RWPE2 (cell line): Measurements from ENCODE around the gene NNT.
A peak's percentile ranks its signal among the peaks of the same experiment; 100 is the strongest.
"Not testable (repeated sequence)": the region's sequence is repeated elsewhere in the genome, so short reads cannot be mapped to it uniquely, and the experiment has no call there.

Experiments
- ATAC-seq: fragments of 200-7000 bp; cut with Tn5 transposase; 3 replicates; pipeline ENCODE4 v1.9.1; 2021; ENCODE audit warnings: low read depth
- DNase-seq: peaks from one replicate; pipeline ENCODE4 v3.0.0-alpha.2; 2020; ENCODE audit warnings: low spot score
- H3K27ac ChIP-seq: fragments of 450-650 bp; 2 replicates; pipeline ENCODE4 v1.5.1; 2017; ENCODE audit warnings: mild to moderate bottlenecking; ENCODE audit not compliant: poor library complexity, severe bottlenecking
- H3K27me3 ChIP-seq: fragments of 250-450 bp; sonication (Bioruptor Pico); 2 replicates; pipeline ENCODE4 v1.5.1; 2021; ENCODE audit warnings: mild to moderate bottlenecking, moderate library complexity; ENCODE audit not compliant: insufficient read depth, poor library complexity, severe bottlenecking
- H3K36me3 ChIP-seq: fragments of 250-450 bp; sonication (Bioruptor Pico); 2 replicates; pipeline ENCODE4 v1.5.1; 2020; ENCODE audit warnings: low read depth, mild to moderate bottlenecking, moderate library complexity
- H3K4me1 ChIP-seq: fragments of 250-450 bp; sonication (Bioruptor Pico); 2 replicates; pipeline ENCODE4 v1.5.1; 2021; ENCODE audit warnings: mild to moderate bottlenecking, moderate library complexity; ENCODE audit not compliant: insufficient read depth, poor library complexity, severe bottlenecking
- H3K4me3 ChIP-seq: fragments of 250-450 bp; sonication (Bioruptor Pico); 2 replicates; pipeline ENCODE4 v1.5.1; 2021; ENCODE audit warnings: mild to moderate bottlenecking, moderate library complexity; ENCODE audit not compliant: severe bottlenecking
- H3K9me3 ChIP-seq: fragments of 250-450 bp; sonication (Bioruptor Pico); 2 replicates; pipeline ENCODE4 v1.5.1; 2021; ENCODE audit warnings: mild to moderate bottlenecking, moderate library complexity; ENCODE audit not compliant: severe bottlenecking
- TF ChIP-seq, protein P1 (sequence below): fragments of 450-650 bp; IDR thresholded peaks from one replicate; pipeline ENCODE4 v1.5.1; 2017; ENCODE audit warnings: mild to moderate bottlenecking, moderate library complexity; ENCODE audit not compliant: poor library complexity, severe bottlenecking

NNT gene

DNA sequence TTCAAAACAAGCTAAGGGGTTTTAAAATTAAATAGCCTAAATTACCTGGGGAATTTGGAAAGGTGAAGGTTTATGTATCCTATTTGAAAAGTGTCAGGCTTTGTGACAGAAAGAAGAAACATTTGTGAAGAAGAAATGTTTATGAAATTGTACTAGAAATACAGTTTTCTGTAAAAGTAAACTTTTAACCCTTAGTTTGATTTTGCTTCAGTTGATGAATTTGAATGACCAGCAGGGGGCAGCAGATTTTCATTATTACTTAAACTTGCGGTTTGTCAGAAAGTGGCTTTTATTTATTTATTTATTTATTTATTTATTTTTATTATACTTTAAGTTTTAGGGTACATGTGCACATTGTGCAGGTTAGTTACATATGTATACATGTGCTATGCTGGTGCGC, 58.1 kb downstream of the NNT start:
- no peaks in the 10 kb centered on the region for H3K4me1 ChIP-seq
- TF ChIP-seq, protein P1, sequence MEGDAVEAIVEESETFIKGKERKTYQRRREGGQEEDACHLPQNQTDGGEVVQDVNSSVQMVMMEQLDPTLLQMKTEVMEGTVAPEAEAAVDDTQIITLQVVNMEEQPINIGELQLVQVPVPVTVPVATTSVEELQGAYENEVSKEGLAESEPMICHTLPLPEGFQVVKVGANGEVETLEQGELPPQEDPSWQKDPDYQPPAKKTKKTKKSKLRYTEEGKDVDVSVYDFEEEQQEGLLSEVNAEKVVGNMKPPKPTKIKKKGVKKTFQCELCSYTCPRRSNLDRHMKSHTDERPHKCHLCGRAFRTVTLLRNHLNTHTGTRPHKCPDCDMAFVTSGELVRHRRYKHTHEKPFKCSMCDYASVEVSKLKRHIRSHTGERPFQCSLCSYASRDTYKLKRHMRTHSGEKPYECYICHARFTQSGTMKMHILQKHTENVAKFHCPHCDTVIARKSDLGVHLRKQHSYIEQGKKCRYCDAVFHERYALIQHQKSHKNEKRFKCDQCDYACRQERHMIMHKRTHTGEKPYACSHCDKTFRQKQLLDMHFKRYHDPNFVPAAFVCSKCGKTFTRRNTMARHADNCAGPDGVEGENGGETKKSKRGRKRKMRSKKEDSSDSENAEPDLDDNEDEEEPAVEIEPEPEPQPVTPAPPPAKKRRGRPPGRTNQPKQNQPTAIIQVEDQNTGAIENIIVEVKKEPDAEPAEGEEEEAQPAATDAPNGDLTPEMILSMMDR: peak; percentile 62
- no peak for DNase-seq

DNA sequence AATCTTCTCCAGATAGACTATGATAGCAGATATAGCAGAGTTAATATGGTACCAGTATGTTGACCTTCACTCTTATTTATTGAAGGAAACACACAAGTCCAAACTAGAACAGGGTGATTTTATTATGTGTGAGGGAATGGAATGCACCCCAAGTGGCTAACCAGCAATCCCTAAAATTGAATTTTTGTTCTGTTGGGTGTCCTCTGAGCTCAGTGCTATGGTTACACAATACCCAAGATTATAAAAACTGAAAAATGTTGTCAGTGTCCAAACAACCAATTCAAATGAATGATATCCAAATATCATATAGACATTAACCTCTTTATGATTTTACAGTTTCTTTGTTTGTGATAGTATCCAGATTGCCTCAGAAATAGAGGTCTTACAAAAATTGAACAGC, 60.9 kb downstream of the NNT start:
- TF ChIP-seq, protein P1: no peak
- no peak for ATAC-seq
- no peak for DNase-seq
- Histone ChIP-seq H3K27me3 (no peaks in the 10 kb centered on the region), H3K36me3 (peaks cover 12% of the 10 kb centered on the region; the same call in 1 of the 2 replicates), H3K4me1 (no peaks in the 10 kb centered on the region), H3K9me3 (no peaks in the 10 kb centered on the region), H3K27ac (no peak overlapping the region), H3K4me3 (no peak overlapping the region)

More for the DNA sequence above, 58.1 kb downstream of the NNT start:
- H3K36me3 ChIP-seq: peaks cover 24% of the 10 kb centered on the region
- ATAC-seq: no peak
- no peak overlapping the region for H3K4me3 ChIP-seq
- no peaks in the 10 kb centered on the region for H3K9me3 ChIP-seq
- no peaks in the 10 kb centered on the region for H3K27me3 ChIP-seq
- H3K27ac ChIP-seq: no peak overlapping the region

DNA sequence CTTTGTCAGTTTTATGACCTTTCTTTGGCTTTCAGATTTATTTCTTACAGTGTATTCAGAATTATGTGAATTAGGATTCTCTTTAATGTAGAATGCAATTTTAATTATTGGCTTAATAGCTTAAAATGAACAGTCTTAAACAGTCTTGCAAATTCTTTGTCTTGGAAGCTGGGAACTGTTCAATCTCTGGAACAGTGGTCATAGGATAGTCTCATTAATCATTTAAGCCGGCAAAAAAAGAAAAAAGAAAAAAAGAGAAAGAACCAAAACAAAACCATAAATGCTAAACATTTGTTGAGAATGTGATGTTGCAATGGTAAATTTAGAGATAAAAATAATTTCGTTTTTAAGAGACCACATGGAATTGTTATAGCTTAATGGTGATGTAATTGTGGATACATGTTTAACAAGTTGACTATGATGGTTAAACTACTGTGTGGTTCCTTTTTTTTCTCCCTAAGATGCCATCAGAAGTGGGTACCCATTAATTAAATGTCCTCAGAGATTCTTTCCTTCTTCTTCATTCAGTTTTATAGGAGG, 61.6 kb downstream of the NNT start:
- ATAC-seq (no peak), DNase-seq (no peak)
- Histone ChIP-seq H3K4me3 (no peak overlapping the region), H3K27me3 (no peaks in the 10 kb centered on the region), H3K9me3 (no peaks in the 10 kb centered on the region), H3K27ac (no peak overlapping the region), H3K4me1 (no peaks in the 10 kb centered on the region), H3K36me3 (peaks cover 8% of the 10 kb centered on the region; the same call in 1 of the 2 replicates)
- TF ChIP-seq, protein P1: no peak

DNA sequence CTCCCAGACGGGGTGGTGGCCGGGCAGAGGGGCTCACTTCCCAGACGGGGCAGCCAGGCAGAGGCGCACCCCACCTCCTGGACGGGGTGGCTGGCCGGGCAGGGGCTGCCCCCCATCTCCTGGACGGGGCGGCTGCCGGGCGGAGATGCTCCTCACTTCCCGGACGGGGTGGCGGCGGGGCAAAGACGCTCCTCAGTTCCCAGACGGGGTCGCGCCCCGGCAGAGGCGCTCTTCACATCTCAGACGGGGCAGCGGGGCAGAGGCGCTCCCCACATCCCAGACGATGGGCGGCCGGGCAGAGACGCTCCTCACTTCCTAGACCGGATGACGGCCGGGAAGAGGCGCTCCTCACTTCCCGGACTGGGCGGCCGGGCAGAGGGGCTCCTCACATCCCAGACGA, 62.8 kb downstream of the NNT start:
- DNase-seq, H3K4me1 ChIP-seq, H3K4me3 ChIP-seq, H3K36me3 ChIP-seq, ATAC-seq, H3K27ac ChIP-seq, H3K9me3 ChIP-seq, H3K27me3 ChIP-seq: not testable (repeated sequence)

DNA sequence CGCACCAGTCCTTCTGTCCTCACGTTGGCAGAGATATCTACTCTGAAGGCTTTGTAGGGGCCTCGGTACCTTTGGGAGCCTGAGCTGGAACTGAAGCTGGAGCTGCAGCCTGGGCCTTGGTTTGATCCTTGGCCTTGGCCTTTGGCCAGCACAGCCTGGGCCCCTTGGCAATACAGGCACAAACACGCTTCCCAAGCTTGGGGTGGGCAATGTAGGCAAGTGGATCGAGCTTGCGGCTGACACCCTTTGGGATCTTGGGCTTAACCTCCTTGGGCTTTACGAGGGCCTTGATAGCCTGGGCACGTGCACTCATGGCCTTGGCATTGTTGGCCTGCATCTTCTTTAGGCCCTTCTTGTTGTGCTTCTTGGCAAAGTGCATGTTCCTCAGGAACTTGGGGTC, 63.7 kb downstream of the NNT start:
- not testable (repeated sequence) for DNase-seq, H3K9me3 ChIP-seq, H3K27ac ChIP-seq, H3K4me1 ChIP-seq, H3K27me3 ChIP-seq, H3K4me3 ChIP-seq, H3K36me3 ChIP-seq, ATAC-seq

DNA sequence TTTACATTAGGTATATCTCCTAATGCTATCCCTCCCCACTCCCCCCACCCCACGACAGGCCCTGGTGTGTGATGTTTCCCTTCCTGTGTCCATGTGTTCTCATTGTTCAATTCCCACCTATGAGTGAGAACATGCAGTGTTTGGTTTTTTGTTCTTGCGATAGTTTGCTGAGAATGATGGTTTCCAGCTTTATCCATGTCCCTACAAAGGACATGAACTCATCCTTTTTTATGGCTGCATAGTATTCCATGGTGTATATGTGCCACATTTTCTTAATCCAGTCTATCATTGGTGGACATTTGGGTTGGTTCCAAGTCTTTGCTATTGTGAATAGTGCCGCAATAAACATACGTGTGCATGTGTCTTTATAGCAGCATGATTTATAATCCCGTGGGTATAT, 64.4 kb downstream of the NNT start:
- H3K4me3 ChIP-seq, H3K9me3 ChIP-seq, H3K4me1 ChIP-seq, H3K27me3 ChIP-seq, ATAC-seq, DNase-seq, H3K27ac ChIP-seq, H3K36me3 ChIP-seq: not testable (repeated sequence)
